T-helper 17 cell (primary cell): ENCODE data around the gene RRP12. TPM values are rescaled to one million over a fixed set of nuclear protein-coding genes. Genes with fewer than 3 reads are reported as not detected.
A peak's percentile ranks its signal among the peaks of the same experiment; 100 is the strongest.

Source experiments
- ATAC-seq: fragments of 150-1000 bp; cut with Tn5 transposase; 2 replicates; pipeline ENCODE4 v1.10.0; 2021; ENCODE audit warnings: mild to moderate bottlenecking, moderate library complexity
- DNase-seq, 3 donors: peaks; one replicate each; pipeline versions ENCODE4 v3.0.0 to v3.0.0-alpha.2; 2020 to 2021
- H3K9me3 ChIP-seq: one replicate; pipeline ENCODE4 v1.7.0; 2013; ENCODE audit warnings: low read length, mild to moderate bottlenecking; ENCODE audit not compliant: control insufficient read depth, poor library complexity, severe bottlenecking
- H3K27ac Mint-ChIP-seq: one replicate; pipeline ENCODE4 v1.8.0; 2022; ENCODE audit warnings: mild to moderate bottlenecking, moderate library complexity, mixed read lengths
- H3K27me3 Mint-ChIP-seq: one replicate; pipeline ENCODE4 v1.8.0; 2022; ENCODE audit warnings: mixed read lengths
- H3K36me3 Mint-ChIP-seq: one replicate; pipeline ENCODE4 v1.8.0; 2022; ENCODE audit warnings: low read depth, mixed read lengths
- H3K4me1 Mint-ChIP-seq: one replicate; pipeline ENCODE4 v1.8.0; 2022; ENCODE audit warnings: mild to moderate bottlenecking, mixed read lengths
- H3K4me3 Mint-ChIP-seq: one replicate; pipeline ENCODE4 v1.8.0; 2022; ENCODE audit warnings: mild to moderate bottlenecking, moderate library complexity, mixed read lengths
- total RNA-seq, 4 donors: library from RNA in 2 of 4; stranded (reverse) in 2 of 4; gene quantifications; one replicate each; pipeline ENCODE4 v1.2.3 and lab custom pipeline; 2022 to 2026

The RRP12 gene
- total RNA-seq, 2 donors from 2014 or later, result 138 to 231 TPM

GRCh38 chr10:97321032-97321803, 79.9 kb downstream of the RRP12 start:
- Mint-ChIP-seq H3K4me1 (peaks cover 27% of the 10 kb centered on the region), H3K36me3 (no peaks in the 10 kb centered on the region), H3K27me3 (no peaks in the 10 kb centered on the region), H3K27ac (peak overlapping the region; percentile 95), H3K4me3 (peak overlapping the region; percentile 93)
- H3K9me3 ChIP-seq, result no peaks in the 10 kb centered on the region
- DNase-seq, result no peak
- ATAC-seq, result no peak

GRCh38 chr10:97320480-97321031, 80.6 kb downstream of the RRP12 start:
- Mint-ChIP-seq H3K4me1 (peaks cover 27% of the 10 kb centered on the region), H3K27me3 (no peaks in the 10 kb centered on the region), H3K36me3 (no peaks in the 10 kb centered on the region), H3K27ac (peak overlapping the region; percentile 95), H3K4me3 (peak overlapping the region; percentile 93)
- DNase-seq, result peak in 1 of 3 donors; percentile 13
- H3K9me3 ChIP-seq, result no peaks in the 10 kb centered on the region
- ATAC-seq, result peak; percentile 5

- peak overlapping the region; percentile 93 for H3K4me3 Mint-ChIP-seq
- H3K27ac Mint-ChIP-seq, result peak overlapping the region; percentile 95
- H3K9me3 ChIP-seq, result no peaks in the 10 kb centered on the region
- DNase-seq, result peak; percentile 50 to 54 (median 50)
- ATAC-seq, result peak; percentile 54
- no peaks in the 10 kb centered on the region for H3K36me3 Mint-ChIP-seq
- no peaks in the 10 kb centered on the region for H3K27me3 Mint-ChIP-seq
- peaks cover 28% of the 10 kb centered on the region for H3K4me1 Mint-ChIP-seq
These were observed 81.3 kb downstream of the RRP12 start for GRCh38 chr10:97319671-97320479.

GRCh38 chr10:97318772-97319651, 82.1 kb downstream of the RRP12 start, which contains the start of gene FRAT1:
FRAT1 (plus strand) TSS chr10:97319271; CDS start chr10:97319454, 183 bp downstream.
- Mint-ChIP-seq H3K4me3 (peak within 1 kb of the TSS; percentile 97), H3K4me1 (peaks cover 28% of the 10 kb centered on the region), H3K27ac (peak within 1 kb of the TSS; percentile 99), H3K36me3 (no peaks in the 10 kb centered on the region), H3K27me3 (no peaks in the 10 kb centered on the region)
- peak; percentile 81 to 86 (median 81) for DNase-seq
- ATAC-seq, result peak; percentile 79
- H3K9me3 ChIP-seq, result no peaks in the 10 kb centered on the region

- no peak for DNase-seq
- Mint-ChIP-seq H3K27me3 (no peaks in the 10 kb centered on the region), H3K27ac (peak overlapping the region; percentile 16)
These were observed 86.5 kb downstream of the RRP12 start for GRCh38 chr10:97314671-97315070.

GRCh38 chr10:97312897-97313296, 88.2 kb downstream of the RRP12 start:
- Mint-ChIP-seq H3K27me3 (no peaks in the 10 kb centered on the region), H3K36me3 (no peaks in the 10 kb centered on the region), H3K4me3 (no peak overlapping the region), H3K27ac (no peak overlapping the region), H3K4me1 (peaks cover 3% of the 10 kb centered on the region)
- H3K9me3 ChIP-seq, result no peaks in the 10 kb centered on the region
- ATAC-seq (no peak), DNase-seq (no peak)

More at GRCh38 chr10:97314671-97315070, 86.5 kb downstream of the RRP12 start:
- Mint-ChIP-seq H3K4me3 (no peak overlapping the region), H3K36me3 (no peaks in the 10 kb centered on the region), H3K4me1 (peaks cover 10% of the 10 kb centered on the region)
- no peak for ATAC-seq
- no peaks in the 10 kb centered on the region for H3K9me3 ChIP-seq

GRCh38 chr10:97311111-97311626, 90.0 kb downstream of the RRP12 start:
- no peaks in the 10 kb centered on the region for H3K9me3 ChIP-seq
- Mint-ChIP-seq H3K4me1 (peaks cover 3% of the 10 kb centered on the region), H3K27me3 (no peaks in the 10 kb centered on the region), H3K36me3 (no peaks in the 10 kb centered on the region), H3K27ac (no peak overlapping the region), H3K4me3 (no peak overlapping the region)
- DNase-seq, result no peak
- no peak for ATAC-seq

GRCh38 chr10:97307866-97308780, 93.0 kb downstream of the RRP12 start:
- DNase-seq (no peak), ATAC-seq (no peak)
- Mint-ChIP-seq H3K4me1 (no peaks in the 10 kb centered on the region), H3K36me3 (no peaks in the 10 kb centered on the region), H3K27me3 (no peaks in the 10 kb centered on the region), H3K4me3 (no peak overlapping the region), H3K27ac (peak overlapping the region; percentile 72)
- H3K9me3 ChIP-seq, result no peaks in the 10 kb centered on the region

- Mint-ChIP-seq H3K27me3 (no peaks in the 10 kb centered on the region), H3K27ac (peak overlapping the region; percentile 72), H3K36me3 (no peaks in the 10 kb centered on the region), H3K4me3 (no peak overlapping the region), H3K4me1 (no peaks in the 10 kb centered on the region)
- ATAC-seq, result no peak
- H3K9me3 ChIP-seq, result no peaks in the 10 kb centered on the region
- no peak for DNase-seq
These were observed 93.7 kb downstream of the RRP12 start for GRCh38 chr10:97307441-97307840.
